ENCODE results near the gene MEIOB. TPM values are rescaled to one million over a fixed set of nuclear protein-coding genes. Genes with fewer than 3 reads are reported as not detected.

MEIOB gene
- total RNA-seq, 1 experiment from 2014 or later = 1.3 TPM

DNA sequence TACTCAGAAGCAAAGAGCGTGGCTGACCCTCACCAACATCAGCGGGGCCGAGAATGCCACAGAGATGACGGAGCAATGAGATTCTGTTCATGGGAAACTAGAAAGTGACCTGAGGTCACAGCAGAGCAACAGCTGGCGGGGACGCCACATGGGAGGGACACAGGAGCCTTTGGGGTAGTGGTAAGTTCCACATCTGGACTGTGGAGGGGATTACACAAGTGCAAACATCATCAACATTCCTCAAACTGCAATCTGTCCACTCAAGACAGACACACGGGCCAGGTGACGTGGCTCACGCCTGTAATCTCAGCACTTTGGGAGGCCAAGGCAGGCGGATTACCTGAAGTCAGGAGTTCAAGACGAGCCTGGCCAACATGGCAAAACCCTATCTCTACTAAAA lies 56.5 kb downstream of the MEIOB start:
- no peak overlapping the region for H3K27ac ChIP-seq (ENCODE audit: insufficient read length, low read depth, low read length)
- H3K9me3 Mint-ChIP-seq = no peaks in the 10 kb centered on the region
- H3K27me3 ChIP-seq (ENCODE audit: insufficient read depth, low read length) = no peaks in the 10 kb centered on the region
- peaks cover 4 to 17% (median 15%) of the 10 kb centered on the region in 3 experiments; a peak in 6 of 7 replicates for H3K36me3 Mint-ChIP-seq (ENCODE audit: insufficient read depth in 1 of 3, low read depth in 3 of 3)
- no peak overlapping the region for H3K9ac ChIP-seq (ENCODE audit: extremely low read depth, insufficient read length, low read length)
- H3K14ac ChIP-seq (ENCODE audit: insufficient read depth, low read length) = no peak overlapping the region
- H4K91ac ChIP-seq (ENCODE audit: insufficient read length, low read depth, low read length) = no peak overlapping the region
- no peak overlapping the region for H4K5ac ChIP-seq (ENCODE audit: insufficient read length, low read depth, low read length)
- H3T11ph ChIP-seq (ENCODE audit: low read length) = no peak overlapping the region
- no peaks in the 10 kb centered on the region for H3K79me2 ChIP-seq (ENCODE audit: insufficient read depth, low read length)
- no peak overlapping the region for H3K4me3 Mint-ChIP-seq
- H3K4me1 Mint-ChIP-seq = peaks cover 0 to 3% of the 10 kb centered on the region in 2 experiments; a peak in 2 of 4 replicates
- no peak overlapping the region for H3K4me2 ChIP-seq (ENCODE audit: insufficient read depth, insufficient read length, low read length)
- no peaks in the 10 kb centered on the region for H3K4me1 ChIP-seq (ENCODE audit: insufficient read depth, low read length)
- H4K20me1 ChIP-seq (ENCODE audit: control insufficient read depth, insufficient read depth, insufficient read length) = no peaks in the 10 kb centered on the region
- TF ChIP-seq, protein P1, sequence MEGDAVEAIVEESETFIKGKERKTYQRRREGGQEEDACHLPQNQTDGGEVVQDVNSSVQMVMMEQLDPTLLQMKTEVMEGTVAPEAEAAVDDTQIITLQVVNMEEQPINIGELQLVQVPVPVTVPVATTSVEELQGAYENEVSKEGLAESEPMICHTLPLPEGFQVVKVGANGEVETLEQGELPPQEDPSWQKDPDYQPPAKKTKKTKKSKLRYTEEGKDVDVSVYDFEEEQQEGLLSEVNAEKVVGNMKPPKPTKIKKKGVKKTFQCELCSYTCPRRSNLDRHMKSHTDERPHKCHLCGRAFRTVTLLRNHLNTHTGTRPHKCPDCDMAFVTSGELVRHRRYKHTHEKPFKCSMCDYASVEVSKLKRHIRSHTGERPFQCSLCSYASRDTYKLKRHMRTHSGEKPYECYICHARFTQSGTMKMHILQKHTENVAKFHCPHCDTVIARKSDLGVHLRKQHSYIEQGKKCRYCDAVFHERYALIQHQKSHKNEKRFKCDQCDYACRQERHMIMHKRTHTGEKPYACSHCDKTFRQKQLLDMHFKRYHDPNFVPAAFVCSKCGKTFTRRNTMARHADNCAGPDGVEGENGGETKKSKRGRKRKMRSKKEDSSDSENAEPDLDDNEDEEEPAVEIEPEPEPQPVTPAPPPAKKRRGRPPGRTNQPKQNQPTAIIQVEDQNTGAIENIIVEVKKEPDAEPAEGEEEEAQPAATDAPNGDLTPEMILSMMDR (conservative IDR thresholded peaks at IDR 0.05) = no peak
- no peak overlapping the region for H2AFZ ChIP-seq (ENCODE audit: low read length)
- H2BK20ac ChIP-seq (ENCODE audit: low read depth, low read length, poor library complexity, severe bottlenecking) = no peak overlapping the region
- H3K79me1 ChIP-seq (ENCODE audit: insufficient read depth, low read depth, low read length, poor library complexity, severe bottlenecking) = no peaks in the 10 kb centered on the region
- no peak overlapping the region for H2AK5ac ChIP-seq (ENCODE audit: insufficient read length, low read length)
- no peak overlapping the region for H3K56ac ChIP-seq (ENCODE audit: insufficient read length, low read depth, low read length)
- no peak overlapping the region for H3K18ac ChIP-seq (ENCODE audit: insufficient read length, low read depth, low read length)
- H2BK120ac ChIP-seq (ENCODE audit: low read depth, low read length, poor library complexity, severe bottlenecking) = no peak overlapping the region
- no peak for DNase-seq
- no peak overlapping the region for H3K27ac Mint-ChIP-seq
- H3K23me2 ChIP-seq (ENCODE audit: insufficient read length, low read depth, low read length, poor library complexity, severe bottlenecking) = no peaks in the 10 kb centered on the region
- H2BK12ac ChIP-seq (ENCODE audit: insufficient read length, low read depth, low read length) = no peak overlapping the region
- no peak overlapping the region for H3K4ac ChIP-seq (ENCODE audit: low read depth, low read length)
- no peak overlapping the region for H2BK5ac ChIP-seq (ENCODE audit: insufficient read length, low read length)
- H2BK15ac ChIP-seq (ENCODE audit: low read depth, low read length) = no peak overlapping the region
- no peak overlapping the region for H4K8ac ChIP-seq (replicated peaks; ENCODE audit: insufficient read length, low read depth, low read length)
- no peaks in the 10 kb centered on the region; the same call in 1 of the 2 replicates for H3K27me3 Mint-ChIP-seq (ENCODE audit: low read depth)
- no peak overlapping the region for H3K23ac ChIP-seq (ENCODE audit: insufficient read length, low read depth, low read length)
- no peaks in the 10 kb centered on the region for H3K9me3 ChIP-seq (ENCODE audit: control insufficient read depth, low read depth, low read length)
- WGBS (ENCODE audit: extremely low coverage, insufficient read length, low lambda C conversion rate) = no CpG with 5 or more reads among the region's 11 CpGs

Measured in H9 (cell line).